ENCODE data around the gene CAMK2B.

DNA sequence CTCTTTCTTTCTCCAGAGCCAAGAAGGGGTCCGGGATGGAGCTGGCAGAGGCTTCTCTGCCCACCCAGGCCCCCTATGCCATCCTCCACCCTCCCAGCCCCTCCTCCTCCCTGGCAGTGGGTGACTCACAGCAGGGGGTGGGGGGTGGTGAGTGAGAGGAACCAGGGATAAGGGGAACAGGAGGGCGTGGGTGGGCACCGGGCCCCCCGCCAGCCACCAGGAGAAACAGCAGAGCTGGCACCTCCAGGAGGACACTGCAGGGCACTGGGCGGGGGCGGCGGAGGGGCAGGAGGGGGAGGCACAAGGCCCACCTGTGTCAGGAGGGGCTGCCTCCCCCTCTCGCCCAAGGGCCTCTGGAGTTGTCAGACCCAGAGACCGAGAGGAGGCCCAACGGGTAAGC lies 56.0 kb downstream of the CAMK2B start:
- TF ChIP-seq POLR2A (IDR thresholded peaks at IDR 0.05; ENCODE audit: low read length) = no peak
- no peak for TF ChIP-seq GATA1 (IDR thresholded peaks at IDR 0.05; ENCODE audit: low read depth, low read length)

All from erythroblast (primary cell).